Breast epithelium (tissue), 3 donors: Measurements from ENCODE around the gene NDUFAF8.

Experiments used
- CTCF ChIP-seq, 3 donors: fragments of 450-650 bp; IDR thresholded peaks; one replicate each; pipeline ENCODE4 v1.5.1; 2016 to 2017; ENCODE audit warnings: antibody characterized with exemption in 3 of 3, mild to moderate bottlenecking in 3 of 3, moderate library complexity in 3 of 3
- POLR2A ChIP-seq: fragments of 450-650 bp; IDR thresholded peaks from one replicate; pipeline ENCODE4 v1.6.1; 2016; ENCODE audit warnings: antibody characterized with exemption, mild to moderate bottlenecking, moderate library complexity

GRCh38 chr17:81261582-81262336 is 22.6 kb downstream of the NDUFAF8 start:
- TF ChIP-seq POLR2A (no peak), CTCF (IDR thresholded peaks at IDR 0.05) (no peak)
